ENCODE results near the gene SMIM28. TPM values are rescaled to one million over a fixed set of nuclear protein-coding genes. Genes with fewer than 3 reads are reported as not detected.

The SMIM28 gene
- polyA plus RNA-seq, 1 donor from 2014 or later = not detected

- Histone ChIP-seq H3K27ac (ENCODE audit: low read length) (no peak overlapping the region), H3K9ac (ENCODE audit: low read length) (no peak overlapping the region), H3F3A (ENCODE audit: insufficient read depth, low read length, poor library complexity, severe bottlenecking) (no peaks in the 10 kb centered on the region), H3K4me3 (ENCODE audit: low read length) (no peak overlapping the region), H3K79me2 (replicated peaks; ENCODE audit: insufficient read depth, low read length) (no peaks in the 10 kb centered on the region), H3K36me3 (ENCODE audit: insufficient read depth, low read length) (no peaks in the 10 kb centered on the region), H2AFZ (ENCODE audit: low read depth, low read length) (no peak overlapping the region), H3K9me3 (ENCODE audit: low read length) (no peaks in the 10 kb centered on the region), H3K9me2 (ENCODE audit: insufficient read depth, low read length) (no peaks in the 10 kb centered on the region), H3K4me2 (ENCODE audit: low read length) (no peak overlapping the region), H4K20me1 (ENCODE audit: insufficient read depth) (no peaks in the 10 kb centered on the region), H3K27me3 (ENCODE audit: insufficient read depth, low read depth, low read length) (no peaks in the 10 kb centered on the region)
- TF ChIP-seq REST (IDR thresholded peaks at IDR 0.05; ENCODE audit: borderline replicate concordance) (no peak), POLR2AphosphoS5 (IDR thresholded peaks at IDR 0.05) (no peak), MXI1 (conservative IDR thresholded peaks at IDR 0.05; ENCODE audit: poor library complexity, severe bottlenecking) (no peak), SMC3 (conservative IDR thresholded peaks at IDR 0.05; ENCODE audit: poor library complexity) (no peak), TAF1 (IDR thresholded peaks at IDR 0.05; ENCODE audit: low read depth) (no peak), CTCF (IDR thresholded peaks at IDR 0.05; ENCODE audit: poor library complexity, severe bottlenecking) (no peak), EP300 (conservative IDR thresholded peaks at IDR 0.05; ENCODE audit: poor library complexity, severe bottlenecking) (no peak), RAD21 (conservative IDR thresholded peaks at IDR 0.05) (no peak), EZH2 (IDR thresholded peaks at IDR 0.05; ENCODE audit: borderline replicate concordance, insufficient read depth, low read length, poor library complexity, severe bottlenecking) (no peak)
These were observed 43.9 kb downstream of the SMIM28 start for GRCh38 chr6:138421608-138422007.

GRCh38 chr6:138422861-138423260 lies 45.2 kb downstream of the SMIM28 start:
- H3K27me3 ChIP-seq (ENCODE audit: insufficient read depth, low read depth, low read length) = no peaks in the 10 kb centered on the region
- TF ChIP-seq RAD21 (conservative IDR thresholded peaks at IDR 0.05) (no peak), REST (IDR thresholded peaks at IDR 0.05; ENCODE audit: borderline replicate concordance) (no peak), POLR2AphosphoS5 (IDR thresholded peaks at IDR 0.05) (no peak), EZH2 (IDR thresholded peaks at IDR 0.05; ENCODE audit: borderline replicate concordance, insufficient read depth, low read length, poor library complexity, severe bottlenecking) (no peak), SMC3 (conservative IDR thresholded peaks at IDR 0.05; ENCODE audit: poor library complexity) (no peak), TAF1 (IDR thresholded peaks at IDR 0.05; ENCODE audit: low read depth) (no peak), MXI1 (conservative IDR thresholded peaks at IDR 0.05; ENCODE audit: poor library complexity, severe bottlenecking) (no peak), EP300 (conservative IDR thresholded peaks at IDR 0.05; ENCODE audit: poor library complexity, severe bottlenecking) (no peak), CTCF (IDR thresholded peaks at IDR 0.05; ENCODE audit: poor library complexity, severe bottlenecking) (no peak)
- no peak overlapping the region for H3K4me2 ChIP-seq (ENCODE audit: low read length)
- no peaks in the 10 kb centered on the region for H3K79me2 ChIP-seq (replicated peaks; ENCODE audit: insufficient read depth, low read length)
- no peaks in the 10 kb centered on the region for H3F3A ChIP-seq (ENCODE audit: insufficient read depth, low read length, poor library complexity, severe bottlenecking)
- H2AFZ ChIP-seq (ENCODE audit: low read depth, low read length) = no peak overlapping the region
- H3K9me3 ChIP-seq (ENCODE audit: low read length) = no peaks in the 10 kb centered on the region
- H3K9ac ChIP-seq (ENCODE audit: low read length) = no peak overlapping the region
- no peaks in the 10 kb centered on the region for H3K36me3 ChIP-seq (ENCODE audit: insufficient read depth, low read length)
- H3K9me2 ChIP-seq (ENCODE audit: insufficient read depth, low read length) = no peaks in the 10 kb centered on the region
- no peaks in the 10 kb centered on the region for H4K20me1 ChIP-seq (ENCODE audit: insufficient read depth)
- no peak overlapping the region for H3K4me3 ChIP-seq (ENCODE audit: low read length)
- no peak overlapping the region for H3K27ac ChIP-seq (ENCODE audit: low read length)
